ENCODE measurements around the gene CHID1.

DNA sequence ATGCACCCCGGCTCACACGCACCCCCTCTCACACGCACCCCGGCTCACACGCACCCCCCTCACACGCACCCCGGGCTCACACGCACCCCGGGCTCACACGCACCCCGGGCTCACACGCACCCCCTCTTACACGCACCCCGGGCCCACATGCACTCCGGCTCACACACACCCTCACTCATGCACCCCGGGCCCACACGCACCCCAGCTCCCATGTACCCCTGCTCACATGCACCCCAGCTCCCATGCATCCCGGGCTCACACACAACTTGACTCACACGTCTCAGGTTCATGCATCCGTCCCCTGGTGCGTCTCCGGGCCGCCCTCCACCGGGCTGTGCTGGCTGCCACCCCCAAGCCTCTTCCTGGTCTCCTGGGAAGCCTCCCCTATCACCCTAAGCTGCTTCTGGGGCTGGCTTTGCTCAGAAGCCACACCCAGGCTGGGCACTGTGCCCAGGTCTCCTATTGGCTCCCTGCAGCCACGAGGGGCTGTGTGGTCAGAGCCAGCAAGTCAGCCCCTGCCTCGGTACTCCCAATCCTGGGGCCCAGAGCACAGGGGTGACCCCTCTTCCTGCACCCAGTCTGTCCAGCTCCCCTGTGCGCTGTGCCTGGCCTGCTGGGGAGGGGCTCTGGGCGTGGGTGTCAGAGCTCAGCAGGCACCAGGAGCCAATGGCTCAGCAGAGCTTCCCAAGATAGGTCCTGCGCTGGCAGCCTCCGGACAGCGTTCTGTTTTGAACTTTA is 51.0 kb downstream of the CHID1 start:
- no peak for TF ChIP-seq CTCF (IDR thresholded peaks at IDR 0.05)
- no peak for TF ChIP-seq POLR2A (IDR thresholded peaks at IDR 0.05)

Measured in right lobe of liver (tissue), 4 donors.